C4-2B (cell line): ENCODE measurements around the gene NOTUM.

Experiments
- CTCF ChIP-seq: fragments of 450-650 bp; conservative IDR thresholded peaks from 2 replicates; pipeline ENCODE4 v1.5.1; 2017; ENCODE audit warnings: mild to moderate bottlenecking
- ZFX ChIP-seq: fragments of 450-650 bp; IDR thresholded peaks from 2 replicates; pipeline ENCODE4 v1.6.1; 2017

GRCh38 chr17:81929253-81930141 lies 31.5 kb downstream of the NOTUM start:
- TF ChIP-seq CTCF (no peak), ZFX (no peak)
